Lower lobe of right lung (tissue), 2 donors: ENCODE results near the gene CHRNA7. TPM values are rescaled to one million over a fixed set of nuclear protein-coding genes. Genes with fewer than 3 reads are reported as not detected.
"Not testable (repeated sequence)": the region's sequence is repeated elsewhere in the genome, so short reads cannot be mapped to it uniquely, and the experiment has no call there.

Experiments
- ATAC-seq, 2 donors: fragments of 200-7000 bp; cut with Tn5 transposase; one replicate each; pipeline ENCODE4 v1.9.1; 2020 to 2022; ENCODE audit warnings: mild to moderate bottlenecking in 2 of 2, moderate library complexity in 2 of 2
- DNase-seq: peaks from one replicate; pipeline ENCODE4 v3.0.0-alpha.2; 2020
- H3K27ac ChIP-seq: fragments of 200-600 bp; one replicate; pipeline ENCODE4 v1.8.0; 2022
- H3K27me3 ChIP-seq: fragments of 200-600 bp; one replicate; pipeline ENCODE4 v1.8.0; 2022; ENCODE audit warnings: low read depth
- H3K36me3 ChIP-seq: fragments of 200-600 bp; one replicate; pipeline ENCODE4 v1.8.0; 2022; ENCODE audit warnings: mild to moderate bottlenecking
- H3K4me1 ChIP-seq: fragments of 200-600 bp; one replicate; pipeline ENCODE4 v1.8.0; 2022
- H3K4me3 ChIP-seq: fragments of 200-600 bp; one replicate; pipeline ENCODE4 v1.8.0; 2022; ENCODE audit warnings: mild to moderate bottlenecking
- H3K9me3 ChIP-seq: fragments of 200-600 bp; one replicate; pipeline ENCODE4 v1.8.0; 2022
- CTCF ChIP-seq: fragments of 200-600 bp; IDR thresholded peaks from one replicate; pipeline ENCODE4 v1.8.0; 2022; ENCODE audit warnings: antibody characterized with exemption, mild to moderate bottlenecking
- intact Hi-C: fragments of 100-400 bp; cut with DNase I; formaldehyde crosslinking; loops from one replicate; pipeline ENCODE4 v1.11.0; 2022
- total RNA-seq: library from RNA; stranded (reverse); fragmentation: NEBNext Ultra II Directional; extraction: Animal tissue kit (Norgen Biotek cat#: 25700); gene quantifications from one replicate; pipeline ENCODE4 v1.2.1, GENCODE V29; 2021
- donor health status: DM: no; HTN: yes; CAD: no; lungs with severe emphysema.

Gene CHRNA7
- total RNA-seq, 1 donor from 2014 or later, result 0.92 TPM

GRCh38 chr15:32198938-32199337 lies 168.6 kb downstream of the CHRNA7 start:
- H3K9me3 ChIP-seq, H3K27ac ChIP-seq, ATAC-seq, H3K4me3 ChIP-seq, H3K4me1 ChIP-seq, H3K36me3 ChIP-seq, DNase-seq, intact Hi-C loops, H3K27me3 ChIP-seq: not testable (repeated sequence)

- H3K4me3 ChIP-seq, intact Hi-C loops: not testable (repeated sequence)
These were observed 178.8 kb downstream of the CHRNA7 start for GRCh38 chr15:32209081-32209480.

GRCh38 chr15:32218666-32219065 lies 188.4 kb downstream of the CHRNA7 start:
- Histone ChIP-seq H3K27me3 (no peaks in the 10 kb centered on the region), H3K36me3 (no peaks in the 10 kb centered on the region), H3K27ac (no peak overlapping the region), H3K4me1 (no peaks in the 10 kb centered on the region), H3K4me3 (no peak overlapping the region), H3K9me3 (peaks cover 5% of the 10 kb centered on the region)
- DNase-seq (no peak), ATAC-seq (no peak)
- intact Hi-C loops, result no loop called here
- no peak for TF ChIP-seq CTCF

More at GRCh38 chr15:32209081-32209480, 178.8 kb downstream of the CHRNA7 start:
- not testable (repeated sequence) for H3K27me3 ChIP-seq, H3K9me3 ChIP-seq, H3K27ac ChIP-seq, H3K4me1 ChIP-seq, ATAC-seq, H3K36me3 ChIP-seq, DNase-seq

Other genes with a start within 250 kb of the CHRNA7 start
- 2.2 TPM for gene OTUD7A, start 159.8 kb upstream of the CHRNA7 start, total RNA-seq